GM18873 (cell line): ENCODE data around the gene ZNF530.
A peak's percentile ranks its signal among the peaks of the same experiment; 100 is the strongest.

ENCODE experiments used
- ATAC-seq: cut with Tn5 transposase; IDR thresholded peaks from one replicate; pipeline ENCODE4 v1.9.1; 2021; ENCODE audit warnings: mild to moderate bottlenecking, moderate library complexity, moderate number of reproducible peaks; ENCODE audit not compliant: unreplicated experiment, low FRiP score

ZNF530 gene

DNA sequence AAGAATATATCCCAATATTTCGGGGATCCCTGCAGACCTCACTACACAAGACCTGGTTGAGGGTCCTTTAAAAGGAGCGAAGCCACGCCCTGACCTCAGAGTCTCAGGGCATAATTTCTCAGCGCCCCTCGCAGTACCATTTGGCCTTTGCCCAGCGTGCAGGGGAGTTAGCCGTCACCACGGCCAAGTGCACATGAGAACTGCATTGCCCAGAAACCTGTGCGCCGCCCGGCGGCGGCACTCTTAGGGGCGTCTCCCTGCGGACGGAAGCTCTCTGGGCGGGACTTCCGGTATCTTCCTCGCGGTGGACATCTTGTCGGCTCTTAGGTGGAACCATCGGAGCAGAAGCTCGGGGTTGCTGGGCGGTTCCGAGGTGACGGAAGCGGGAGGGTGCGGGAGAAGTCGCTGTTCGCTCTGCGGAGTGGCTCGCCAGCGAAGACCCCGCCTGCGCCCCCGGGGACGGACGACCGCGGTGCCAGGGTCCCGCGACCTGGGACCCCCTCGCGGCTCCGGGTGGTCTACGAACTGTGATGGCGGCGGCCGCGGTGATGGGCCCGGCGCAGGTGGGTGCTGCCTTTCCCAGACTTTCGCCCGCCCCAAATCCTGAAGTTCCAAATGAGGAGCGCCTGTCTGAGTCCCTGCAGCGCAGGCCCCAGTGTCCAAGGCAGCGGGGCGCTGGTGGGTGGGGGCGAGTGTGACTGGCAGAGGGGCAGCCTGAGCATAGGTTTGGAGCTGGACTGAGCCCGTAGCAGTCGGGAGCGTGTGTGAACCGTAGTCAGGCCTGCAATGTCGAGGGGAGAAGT is 14.5 kb downstream of the ZNF530 start, which contains the start of gene ZNF134:
TSS of gene ZNF134 (plus strand) at position 302 of the 803 bp plus-strand sequence. CDS start 5,227 bp downstream, outside the sequence.
- peak; percentile 85 for ATAC-seq

DNA sequence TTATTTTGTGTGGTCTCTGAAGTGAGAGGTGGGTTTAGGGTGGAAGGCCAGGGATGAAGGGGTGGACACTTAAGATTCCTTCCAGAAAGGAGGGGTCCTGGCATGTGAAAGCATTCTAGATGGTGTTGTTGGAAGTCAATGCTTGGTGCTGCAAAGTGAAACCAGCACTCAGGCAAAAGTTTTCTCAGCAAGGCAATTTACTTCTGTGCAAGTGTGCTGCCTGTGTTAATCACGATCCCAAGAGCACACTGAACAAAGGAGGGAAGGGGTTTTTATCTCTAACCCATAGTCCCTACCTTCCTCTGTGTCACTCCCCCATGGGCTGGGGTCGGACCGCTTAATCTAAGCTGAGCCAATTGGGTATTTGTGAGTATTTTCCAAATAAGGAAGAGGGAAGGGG is 15.7 kb downstream of the ZNF530 start:
- ATAC-seq, result no peak

DNA sequence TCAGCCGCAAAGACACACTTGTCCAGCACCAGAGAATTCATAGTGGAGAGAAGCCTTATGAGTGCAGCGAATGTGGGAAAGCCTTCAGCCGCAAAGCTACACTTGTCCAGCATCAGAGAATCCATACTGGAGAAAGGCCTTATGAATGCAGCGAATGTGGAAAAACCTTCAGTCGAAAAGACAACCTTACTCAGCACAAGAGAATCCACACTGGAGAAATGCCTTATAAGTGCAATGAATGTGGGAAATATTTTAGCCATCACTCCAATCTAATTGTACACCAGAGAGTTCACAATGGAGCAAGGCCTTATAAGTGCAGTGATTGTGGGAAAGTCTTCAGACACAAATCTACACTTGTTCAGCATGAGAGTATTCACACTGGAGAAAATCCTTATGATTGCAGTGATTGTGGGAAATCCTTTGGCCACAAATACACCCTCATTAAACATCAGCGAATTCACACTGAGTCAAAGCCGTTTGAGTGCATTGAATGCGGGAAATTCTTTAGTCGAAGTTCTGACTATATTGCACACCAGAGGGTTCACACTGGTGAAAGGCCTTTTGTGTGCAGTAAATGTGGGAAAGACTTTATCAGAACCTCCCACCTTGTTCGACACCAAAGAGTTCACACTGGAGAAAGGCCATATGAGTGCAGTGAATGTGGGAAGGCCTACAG is 21.1 kb downstream of the ZNF530 start:
- ATAC-seq, result no peak

DNA sequence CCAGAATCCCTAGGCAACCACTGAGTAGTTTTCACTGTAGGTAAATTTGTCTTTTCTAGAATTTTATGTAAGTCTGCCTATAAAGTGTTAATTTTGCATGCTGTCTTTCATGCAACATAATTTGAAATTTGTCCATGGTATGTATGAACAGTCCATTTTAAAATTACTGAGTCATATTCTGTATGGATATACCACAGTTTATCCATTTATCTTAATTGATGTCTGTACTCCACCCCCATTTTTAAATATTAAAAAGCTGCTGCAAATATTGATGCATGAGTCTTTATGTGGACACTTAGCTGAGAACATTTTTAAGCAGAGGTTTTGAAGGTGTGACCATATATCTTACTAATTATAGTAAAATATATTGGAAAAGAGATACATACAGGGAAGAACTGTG is 23.4 kb downstream of the ZNF530 start:
- ATAC-seq, result no peak

DNA sequence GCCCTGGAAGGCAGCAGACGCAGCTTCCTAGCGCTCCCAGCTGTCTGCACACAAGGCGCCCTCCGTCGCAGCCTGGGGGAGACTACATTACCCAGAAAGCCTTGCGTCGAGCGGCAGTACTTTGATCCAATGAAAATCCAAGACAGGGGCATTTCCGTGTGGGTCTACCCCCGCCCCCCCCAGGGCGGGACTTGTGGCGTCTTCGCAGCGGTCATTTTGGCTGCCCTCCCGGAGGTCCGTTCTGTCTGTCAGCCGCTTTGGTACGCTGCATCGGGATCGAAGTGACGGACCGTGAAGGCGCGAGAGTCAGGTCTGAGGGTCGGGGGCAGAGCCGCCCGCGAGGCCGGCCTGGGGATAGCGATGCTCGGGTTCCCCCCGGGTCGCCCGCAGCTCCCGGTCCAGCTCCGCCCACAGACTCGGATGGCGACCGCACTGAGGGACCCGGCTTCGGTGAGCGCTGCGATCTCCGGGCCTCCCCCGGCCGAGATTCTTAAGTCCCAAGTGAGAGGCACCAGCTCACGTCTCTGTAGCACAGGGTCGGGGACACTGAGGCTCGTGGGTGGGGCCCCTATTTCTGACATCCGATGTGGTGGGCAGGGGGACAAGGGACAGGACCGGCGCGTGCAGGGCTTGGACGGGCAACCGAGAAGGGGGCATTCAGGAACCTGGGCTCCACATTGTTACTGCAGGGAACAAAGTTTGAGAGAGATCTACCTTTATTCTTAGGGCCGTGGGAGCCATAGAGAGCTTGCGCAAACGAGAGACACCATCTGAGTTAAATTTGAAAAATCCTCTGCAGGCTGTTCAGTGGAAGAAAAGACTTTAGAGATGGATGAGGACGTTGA is 33.5 kb downstream of the ZNF530 start, which contains the start of gene ZNF211:
TSS of gene ZNF211 (plus strand) at position 182 of the 845 bp plus-strand sequence. CDS start at position 361, 179 bp downstream.
- peak; percentile 89 for ATAC-seq

DNA sequence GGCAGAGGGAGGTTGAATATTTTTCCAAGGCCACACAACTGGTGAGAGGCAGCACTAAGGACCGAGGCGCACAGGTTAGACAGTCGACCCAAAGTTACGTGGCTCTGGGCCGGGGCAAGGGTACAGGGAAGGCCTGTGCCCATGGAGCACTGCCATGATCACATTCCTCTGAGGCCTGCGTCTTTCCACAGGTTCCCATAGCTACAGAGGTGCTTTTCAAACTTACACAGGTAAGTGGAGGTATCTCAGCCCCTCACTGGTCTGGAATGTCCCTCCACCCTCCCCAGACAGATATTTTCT is 34.1 kb downstream of the ZNF530 start:
- ATAC-seq, result no peak

DNA sequence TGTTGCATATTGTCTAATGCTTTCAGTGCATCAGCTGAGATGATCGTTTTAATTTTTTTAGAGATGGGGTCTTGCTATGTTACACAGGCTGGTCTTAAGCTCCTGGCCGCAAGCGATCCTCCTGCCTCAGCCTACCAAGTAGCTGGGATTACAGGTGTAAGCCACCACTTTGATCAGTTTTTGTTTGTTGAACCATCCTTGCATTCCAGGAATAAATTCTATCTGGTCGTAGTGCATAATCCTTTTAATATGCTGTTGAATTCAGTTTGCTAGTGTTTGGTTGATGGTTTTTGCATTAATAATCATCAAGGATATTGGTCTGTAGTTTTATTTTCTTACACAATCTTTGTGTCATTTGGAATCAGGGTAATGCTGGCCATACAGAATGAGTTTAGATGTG is 37.7 kb downstream of the ZNF530 start:
- ATAC-seq, result no peak

DNA sequence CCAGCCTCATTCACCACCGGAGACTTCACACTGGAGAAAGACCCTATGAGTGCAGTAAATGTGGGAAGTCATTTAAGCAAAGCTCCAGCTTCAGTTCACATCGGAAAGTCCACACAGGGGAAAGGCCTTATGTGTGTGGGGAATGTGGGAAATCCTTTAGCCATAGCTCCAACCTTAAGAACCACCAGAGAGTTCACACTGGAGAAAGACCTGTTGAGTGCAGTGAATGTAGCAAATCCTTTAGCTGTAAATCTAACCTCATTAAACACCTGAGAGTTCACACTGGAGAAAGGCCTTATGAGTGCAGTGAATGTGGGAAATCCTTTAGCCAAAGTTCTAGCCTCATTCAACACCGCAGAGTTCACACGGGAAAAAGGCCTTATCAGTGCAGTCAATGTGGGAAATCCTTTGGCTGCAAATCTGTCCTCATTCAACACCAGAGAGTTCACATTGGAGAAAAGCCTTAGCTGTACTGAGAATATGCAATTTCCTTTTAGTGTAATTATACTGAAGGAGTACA is 42.1 kb downstream of the ZNF530 start:
- ATAC-seq, result no peak

DNA sequence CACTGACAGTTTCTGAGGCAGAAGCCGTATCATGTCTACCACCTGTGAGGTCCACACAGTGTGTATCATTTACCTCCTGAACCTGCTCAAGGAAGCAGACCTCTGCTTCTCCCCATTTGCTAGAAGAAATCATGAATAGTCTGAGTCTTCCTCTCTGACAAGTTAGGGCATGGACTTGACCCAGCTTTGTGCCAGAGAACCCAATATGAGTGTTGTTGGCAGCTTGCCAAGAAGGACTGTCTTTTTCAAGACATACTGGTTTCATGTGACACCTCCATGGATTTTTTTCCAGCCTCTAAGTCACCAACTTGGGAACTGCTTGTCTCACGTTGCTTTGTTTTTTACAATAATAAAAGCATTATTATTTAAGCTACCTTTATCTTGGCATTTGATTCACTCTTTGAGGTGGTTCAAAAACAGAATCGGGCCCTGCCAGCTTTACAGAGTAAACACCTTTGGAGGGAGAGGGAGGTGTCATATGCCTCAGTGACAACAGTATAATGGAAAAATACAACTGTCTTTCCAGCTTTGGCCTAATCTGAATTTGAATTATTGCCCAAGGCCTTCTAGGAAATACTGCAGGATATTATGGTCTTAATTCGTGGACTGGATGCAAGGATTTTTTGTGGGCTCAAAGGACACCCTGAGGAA is 42.8 kb downstream of the ZNF530 start:
- no peak for ATAC-seq

DNA sequence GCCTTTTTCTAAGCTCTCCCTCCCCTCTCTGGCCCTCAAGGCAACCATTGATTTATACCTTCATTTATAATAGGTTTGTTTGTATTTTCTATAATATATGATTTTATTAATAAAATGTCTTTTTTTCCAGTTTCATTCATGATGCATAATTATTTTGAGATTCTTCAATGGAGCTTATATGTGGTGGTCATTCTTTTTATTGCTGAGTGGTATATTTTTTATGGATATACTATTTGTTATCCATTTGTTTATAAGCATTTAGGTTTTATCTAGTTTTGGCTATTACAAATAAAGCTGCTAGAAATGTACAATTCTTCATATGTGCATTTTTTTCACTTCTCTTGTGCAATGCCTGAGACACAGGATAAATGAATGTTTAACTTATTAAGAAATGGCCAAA is 44.0 kb downstream of the ZNF530 start:
- no peak for ATAC-seq

DNA sequence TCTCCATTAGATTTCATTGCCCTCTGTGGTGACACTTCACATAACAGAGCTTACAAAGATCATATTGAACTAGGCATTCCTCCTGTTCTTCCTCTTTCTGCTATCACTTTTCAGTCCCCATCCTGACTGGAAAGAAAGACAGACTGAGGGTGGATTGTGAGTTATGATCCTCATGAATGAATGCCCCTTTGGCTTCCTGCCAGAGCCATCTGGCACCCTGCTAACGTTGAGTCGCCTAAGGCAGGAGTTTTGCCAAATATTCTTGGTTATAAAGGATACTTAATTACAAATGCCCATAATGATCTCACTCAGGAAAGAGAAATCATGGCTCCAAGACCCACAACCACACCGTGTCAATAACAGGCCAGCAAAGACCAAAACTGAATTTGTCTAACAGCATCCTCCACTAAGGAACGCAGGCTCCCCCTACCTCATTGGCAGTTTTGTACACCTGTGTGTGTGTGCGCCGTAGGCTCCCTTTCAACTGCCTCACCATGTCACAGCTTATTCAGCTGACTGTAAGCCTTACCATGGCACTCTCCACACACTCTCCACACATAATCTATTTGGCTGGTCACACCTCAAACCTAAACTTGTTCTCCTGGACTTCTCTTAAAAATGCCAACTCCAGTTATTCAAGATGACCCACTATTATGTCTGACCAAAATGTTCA is 48.8 kb downstream of the ZNF530 start:
- no peak for ATAC-seq

DNA sequence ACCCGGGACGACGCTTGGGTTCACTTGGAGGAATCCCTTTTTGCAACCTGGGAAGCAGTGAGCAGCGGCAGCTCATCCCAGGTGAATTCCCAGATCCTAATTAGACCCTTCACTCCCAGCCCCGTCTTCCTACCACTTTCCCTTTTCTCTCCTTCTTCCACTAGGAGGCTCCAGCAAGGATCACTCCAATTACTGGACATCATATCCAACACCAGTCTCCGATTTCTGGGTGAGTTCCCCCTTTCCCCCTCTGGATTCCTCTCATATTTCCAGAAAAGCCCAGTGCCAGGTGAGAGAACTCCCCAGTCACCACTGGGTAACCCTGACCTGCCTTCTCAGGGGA is 51.9 kb downstream of the ZNF530 start:
- ATAC-seq, result no peak

DNA sequence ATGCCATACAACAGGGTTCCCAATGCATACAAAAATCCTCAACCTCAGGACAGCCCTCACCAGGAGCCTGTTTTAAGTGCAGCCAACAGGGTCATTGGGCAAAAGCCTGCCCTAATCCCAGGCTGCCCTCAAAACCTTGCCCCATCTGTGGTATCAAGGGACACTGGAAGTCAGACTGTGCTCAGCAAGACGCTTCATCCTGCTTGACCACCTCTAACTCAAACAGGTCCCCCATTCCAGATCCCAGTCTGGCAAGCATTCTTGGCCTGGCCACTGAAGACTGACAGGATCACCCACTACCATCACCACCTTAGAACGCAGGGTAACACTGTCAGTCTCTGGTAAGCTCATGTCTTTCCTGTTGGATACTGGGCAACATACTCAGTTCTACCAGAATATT is 54.0 kb downstream of the ZNF530 start:
- no peak for ATAC-seq

DNA sequence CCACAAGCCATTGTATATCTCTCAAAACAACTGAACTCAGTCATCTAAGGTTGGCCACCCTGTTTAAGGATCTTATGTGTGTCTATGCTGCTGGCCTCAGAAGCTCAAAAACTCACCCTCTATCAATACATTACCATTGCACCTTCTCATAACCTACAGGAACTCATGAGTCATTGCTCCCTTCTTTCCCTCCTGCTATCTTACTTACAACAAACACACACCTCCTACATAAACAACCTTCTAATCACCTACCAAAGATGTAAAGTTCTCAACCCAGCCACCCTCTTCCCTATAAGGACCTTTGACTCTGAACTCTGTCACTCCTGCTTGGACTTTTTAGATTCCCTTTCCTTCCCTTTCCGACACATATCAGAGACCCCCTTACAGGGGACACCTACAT is 55.8 kb downstream of the ZNF530 start:
- no peak for ATAC-seq

DNA sequence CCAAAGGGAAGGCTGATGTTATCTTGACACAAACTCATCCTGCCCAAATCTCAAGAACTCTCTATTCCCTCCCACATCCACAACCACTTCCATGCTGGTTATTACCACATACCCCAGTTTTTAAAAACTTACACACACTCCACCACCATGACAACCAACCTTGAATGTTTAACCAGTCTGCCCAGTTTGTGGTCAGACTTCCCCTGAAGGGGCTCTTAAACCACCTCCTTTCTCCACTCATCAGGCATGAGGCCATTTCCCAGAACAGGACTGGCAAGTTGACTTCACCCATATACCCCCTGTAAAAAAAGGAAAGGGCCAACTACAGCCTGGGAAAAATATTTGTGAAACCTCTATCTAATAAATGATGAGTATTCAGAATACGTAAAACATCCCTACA is 56.7 kb downstream of the ZNF530 start:
- no peak for ATAC-seq
